Ishikawa (cell line): ENCODE measurements around the gene RAET1G.

ENCODE experiments used
- CEBPB ChIP-seq: IDR thresholded peaks from 2 replicates; pipeline ENCODE4 v1.6.1; 2012
- CREB1 ChIP-seq: IDR thresholded peaks from 2 replicates; pipeline ENCODE4 v1.6.1; 2012; ENCODE audit warnings: low read depth
- EGR1 ChIP-seq: IDR thresholded peaks from 2 replicates; pipeline ENCODE4 v1.6.1; 2012
- EP300 ChIP-seq: IDR thresholded peaks from 2 replicates; pipeline ENCODE4 v1.6.1; 2012; ENCODE audit warnings: borderline replicate concordance
- FOXM1 ChIP-seq: IDR thresholded peaks from 2 replicates; pipeline ENCODE4 v1.6.1; 2012; ENCODE audit warnings: low read depth, borderline replicate concordance
- RAD21 ChIP-seq: IDR thresholded peaks from 2 replicates; pipeline ENCODE4 v1.6.1; 2012; ENCODE audit warnings: low read depth
- REST ChIP-seq: IDR thresholded peaks from 2 replicates; pipeline ENCODE4 v1.6.1; 2012; ENCODE audit warnings: low read depth, mild to moderate bottlenecking
- TAF1 ChIP-seq: IDR thresholded peaks from 2 replicates; pipeline ENCODE4 v1.6.1; 2012; ENCODE audit warnings: low read depth, mild to moderate bottlenecking
- TCF12 ChIP-seq: IDR thresholded peaks from 2 replicates; pipeline ENCODE4 v1.6.1; 2012; ENCODE audit warnings: low read depth
- TEAD4 ChIP-seq: IDR thresholded peaks from 2 replicates; pipeline ENCODE4 v1.6.1; 2012
- USF1 ChIP-seq: IDR thresholded peaks from 2 replicates; pipeline ENCODE4 v1.6.1; 2012
- YY1 ChIP-seq: IDR thresholded peaks from 2 replicates; pipeline ENCODE4 v1.6.1; 2012; ENCODE audit warnings: low read depth
- ZBTB7A ChIP-seq: IDR thresholded peaks from 2 replicates; pipeline ENCODE4 v1.6.1; 2012; ENCODE audit warnings: low read depth
- TF ChIP-seq, protein P1 (sequence below): IDR thresholded peaks from 2 replicates; pipeline ENCODE4 v1.6.1; 2012

DNA sequence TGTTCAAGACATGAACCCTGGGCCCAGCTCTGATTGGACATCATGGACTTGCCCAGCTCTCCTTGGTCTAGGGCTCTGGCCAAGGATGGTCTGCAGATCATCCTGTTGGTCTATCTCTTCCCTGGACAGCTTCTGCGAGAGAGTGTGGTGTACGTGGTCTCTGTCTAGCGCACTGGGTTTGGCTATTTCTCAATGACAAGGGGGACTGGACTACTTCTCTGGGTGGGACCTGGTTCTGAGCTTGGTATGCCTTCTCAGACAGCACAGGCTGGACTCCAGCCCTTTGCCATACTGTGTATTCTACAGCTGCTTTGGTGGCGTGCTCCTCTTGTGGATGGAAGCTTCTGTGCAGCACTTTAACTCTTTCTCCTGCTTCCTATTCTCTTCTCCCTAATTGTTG is 16.5 kb downstream of the RAET1G start:
- TF ChIP-seq, protein P1, sequence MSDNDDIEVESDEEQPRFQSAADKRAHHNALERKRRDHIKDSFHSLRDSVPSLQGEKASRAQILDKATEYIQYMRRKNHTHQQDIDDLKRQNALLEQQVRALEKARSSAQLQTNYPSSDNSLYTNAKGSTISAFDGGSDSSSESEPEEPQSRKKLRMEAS: no peak
- TF ChIP-seq EP300: no peak
- TF ChIP-seq FOXM1: no peak
- TF ChIP-seq USF1: no peak
- TF ChIP-seq ZBTB7A: no peak
- no peak for TF ChIP-seq EGR1
- no peak for TF ChIP-seq YY1
- TF ChIP-seq TAF1: no peak
- no peak for TF ChIP-seq REST
- no peak for TF ChIP-seq TEAD4
- TF ChIP-seq RAD21: no peak
- TF ChIP-seq CEBPB: no peak
- no peak for TF ChIP-seq CREB1
- no peak for TF ChIP-seq TCF12
